C4-2B (cell line): Measurements from ENCODE around the gene TTLL10.

Source experiments
- CTCF ChIP-seq: fragments of 450-650 bp; conservative IDR thresholded peaks from 2 replicates; pipeline ENCODE4 v1.5.1; 2017; ENCODE audit warnings: mild to moderate bottlenecking
- ZFX ChIP-seq: fragments of 450-650 bp; IDR thresholded peaks from 2 replicates; pipeline ENCODE4 v1.6.1; 2017

GRCh38 chr1:1231400-1232207, 57.9 kb downstream of the TTLL10 start, which contains the start of gene SDF4:
- TF ChIP-seq CTCF: no peak
- peak; percentile 78; the same call in 1 of the 2 replicates for TF ChIP-seq ZFX
